ENCODE results near the gene TMEM131.
"Not testable (repeated sequence)": the region's sequence is repeated elsewhere in the genome, so short reads cannot be mapped to it uniquely, and the experiment has no call there.

Gene TMEM131

DNA sequence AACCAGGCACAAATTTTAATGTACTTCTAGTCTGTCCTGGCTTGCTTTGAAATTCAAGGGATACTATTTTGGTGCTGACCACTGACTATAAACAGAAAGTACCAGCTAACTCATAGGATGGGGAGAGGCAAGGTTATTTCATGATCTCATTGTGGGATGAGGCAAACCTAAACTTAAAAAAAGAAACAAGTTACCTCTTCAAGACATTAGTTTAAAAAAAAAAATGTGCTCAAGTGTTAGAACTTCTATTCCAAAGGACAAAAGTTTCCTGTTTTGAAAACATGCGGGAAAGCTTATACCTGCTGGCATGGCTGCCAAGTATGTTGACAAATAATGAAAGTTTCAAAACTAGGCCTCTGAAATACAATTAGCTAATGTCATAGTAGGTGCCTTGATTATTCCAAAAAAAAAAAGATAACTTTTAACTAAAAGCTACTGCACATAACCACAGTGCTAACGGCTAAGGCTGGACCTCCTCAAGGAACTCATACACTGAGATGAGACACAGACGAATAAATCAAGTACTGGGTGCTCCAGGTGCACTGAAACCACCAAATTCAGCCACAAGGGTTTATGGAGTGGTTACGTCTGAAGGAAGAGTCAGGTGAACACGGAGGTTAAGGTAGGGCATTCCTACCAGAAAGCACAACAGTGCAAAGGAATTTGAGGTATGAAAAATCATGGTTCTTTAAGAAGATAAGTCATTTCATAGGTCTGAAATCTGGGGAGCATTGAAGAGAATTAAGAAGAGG, 38.1 kb downstream of the TMEM131 start:
- no peak for DNase-seq (ENCODE audit: low read depth)

DNA sequence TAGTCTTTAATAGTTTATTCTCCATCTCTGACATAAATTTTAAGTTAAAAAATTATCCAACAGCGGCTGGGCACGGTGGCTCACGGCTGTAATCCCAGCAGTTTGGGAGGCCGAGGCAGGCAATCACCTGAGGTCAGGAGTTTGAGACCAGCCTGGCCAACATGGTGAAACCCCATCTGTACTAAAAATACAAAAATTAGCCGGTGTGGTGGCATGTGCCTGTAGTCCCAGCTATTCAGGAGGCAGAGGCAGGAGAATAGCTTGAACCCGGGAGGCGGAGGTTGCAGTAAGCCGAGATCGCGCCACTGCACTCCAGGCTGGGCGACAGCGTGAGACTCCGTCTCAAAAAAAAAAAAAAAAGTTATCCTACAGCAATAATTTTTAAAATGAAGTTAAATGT, 39.0 kb downstream of the TMEM131 start:
- DNase-seq (ENCODE audit: low read depth): not testable (repeated sequence)

DNA sequence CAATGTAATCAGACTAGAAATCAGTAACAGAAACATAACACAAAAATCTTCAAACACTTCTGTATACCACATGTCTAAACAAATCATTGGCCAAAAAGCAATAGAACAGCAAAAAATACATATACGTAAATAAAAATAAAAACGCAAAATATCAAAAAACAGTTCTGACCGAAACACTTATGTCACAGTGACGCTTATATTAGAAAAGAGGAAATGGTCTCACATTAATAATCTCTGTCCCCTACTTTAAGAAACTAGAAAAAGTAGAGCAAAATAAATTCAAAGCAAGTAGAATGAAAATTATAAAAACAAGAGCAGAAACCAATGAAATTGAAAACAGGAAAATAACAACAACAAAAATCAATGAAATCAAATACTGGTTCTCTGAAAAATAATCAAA, 41.9 kb downstream of the TMEM131 start:
- no peak for DNase-seq (ENCODE audit: low read depth)

DNA sequence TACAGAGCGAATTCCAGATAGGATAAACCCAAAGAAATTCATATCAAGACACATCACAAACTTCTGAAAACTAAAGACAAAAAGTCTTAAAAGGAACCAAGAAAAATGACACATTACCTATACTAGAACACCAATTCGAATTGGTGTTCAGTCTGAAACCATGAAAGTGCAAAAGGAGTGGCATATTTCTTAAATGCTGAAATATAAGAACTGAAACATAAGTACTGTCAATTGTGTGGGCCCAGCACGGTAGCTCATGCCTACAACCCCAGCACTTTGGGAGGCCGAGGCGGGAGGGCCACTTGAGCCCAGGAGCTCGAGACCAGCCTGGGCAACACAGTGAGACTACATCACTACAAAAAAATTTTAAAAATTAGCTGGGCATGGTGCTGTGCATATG, 43.4 kb downstream of the TMEM131 start:
- DNase-seq (ENCODE audit: low read depth): no peak

DNA sequence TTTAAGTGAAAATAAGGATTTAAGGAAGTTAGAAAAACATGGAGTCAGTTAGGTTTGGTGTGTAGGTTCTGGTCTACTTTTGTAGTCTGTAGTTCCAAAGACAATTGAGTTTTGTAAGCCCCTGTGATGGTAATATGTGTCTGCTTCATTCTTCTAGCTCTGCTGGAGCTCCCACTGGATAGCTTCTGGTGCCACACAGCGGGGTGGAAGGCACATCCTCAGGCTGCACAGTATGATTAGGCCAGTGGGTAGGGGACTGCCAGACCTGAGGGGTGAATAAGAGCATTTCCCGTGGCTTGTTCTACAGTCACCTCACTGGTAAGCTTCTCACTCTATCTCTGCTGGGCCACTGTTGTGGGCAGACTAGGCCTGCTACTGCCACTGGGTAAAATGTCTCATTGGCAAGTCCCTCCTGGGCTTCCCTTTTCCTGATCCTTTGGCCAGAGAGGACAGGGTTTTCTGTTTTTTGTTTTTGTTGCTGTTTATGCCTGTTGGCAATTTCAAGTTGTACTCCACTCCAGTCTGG, 44.5 kb downstream of the TMEM131 start:
- no peak for DNase-seq (ENCODE audit: low read depth)

DNA sequence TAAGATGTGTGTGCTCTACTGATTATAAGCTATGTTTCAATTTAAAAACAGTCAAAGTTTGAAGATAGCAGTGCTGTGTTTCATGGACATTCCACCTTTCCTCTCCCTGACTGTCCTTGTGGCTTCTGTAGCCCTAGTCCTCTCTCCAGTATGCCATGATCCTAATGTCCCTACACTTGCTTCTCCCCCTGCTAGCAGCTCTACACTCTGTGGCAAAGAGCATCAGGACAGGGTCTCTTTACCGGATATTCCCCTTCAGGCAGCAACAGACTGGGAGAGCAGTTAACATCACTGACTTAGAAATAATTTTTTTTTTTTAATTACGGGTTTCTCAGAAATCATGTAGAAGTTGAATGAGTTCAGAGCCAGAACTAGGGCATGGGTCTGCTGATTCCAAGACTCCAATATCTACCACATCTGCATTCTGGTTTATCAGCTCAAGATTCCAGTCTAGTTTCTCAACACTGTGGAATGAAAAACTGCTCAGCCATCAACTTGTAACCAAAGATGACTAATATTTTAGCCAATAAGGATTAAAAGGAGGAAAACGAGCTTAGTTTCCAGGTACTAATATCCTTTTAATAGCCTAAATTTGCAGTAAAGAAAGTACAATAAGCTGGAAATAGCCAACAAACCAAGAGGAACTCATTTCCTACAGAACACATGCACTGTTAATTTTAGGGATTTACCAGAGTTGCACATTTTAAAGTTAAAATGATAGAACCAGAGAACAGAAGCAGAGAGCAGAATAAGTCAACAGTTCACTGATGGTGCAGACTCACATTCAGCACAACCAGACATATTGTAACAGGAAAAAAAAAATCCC, 45.2 kb downstream of the TMEM131 start:
- DNase-seq (ENCODE audit: low read depth): no peak

DNA sequence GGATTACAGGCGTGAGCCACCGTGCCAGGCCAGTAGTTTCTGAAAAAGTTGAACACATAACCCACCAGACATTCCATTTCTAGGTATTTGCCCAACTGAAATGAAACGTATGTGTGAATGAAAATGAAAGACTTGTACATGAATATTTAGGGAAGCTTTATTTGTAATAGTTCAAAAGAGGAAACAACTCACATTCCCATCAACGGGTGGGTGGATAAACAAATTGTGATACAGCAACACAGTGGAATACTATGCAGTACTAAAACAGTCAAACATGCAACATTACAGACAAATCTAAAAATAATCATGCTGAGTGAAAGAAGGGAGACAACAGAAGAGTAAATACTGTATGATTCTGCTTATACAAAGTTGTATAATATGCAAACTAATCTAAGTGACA, 46.8 kb downstream of the TMEM131 start:
- no peak for DNase-seq (ENCODE audit: low read depth)

DNA sequence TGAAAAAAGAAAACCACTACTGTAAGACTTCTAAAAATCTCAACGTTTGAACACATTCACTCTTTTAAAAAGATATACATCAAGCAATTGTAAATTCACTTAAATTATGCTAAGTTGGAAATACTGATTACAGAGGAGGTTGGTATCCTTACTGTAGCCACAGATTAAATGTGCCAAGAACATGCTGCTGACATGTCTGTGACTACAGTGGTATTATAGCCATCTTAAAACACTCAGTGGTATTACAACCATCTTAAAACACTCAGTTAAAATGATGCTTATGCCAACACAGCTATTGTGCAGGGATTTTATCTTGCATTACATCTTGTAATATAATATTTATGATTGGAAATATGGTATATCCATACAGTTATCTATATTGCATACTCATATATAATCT, 50.0 kb downstream of the TMEM131 start:
- DNase-seq (ENCODE audit: low read depth): no peak

DNA sequence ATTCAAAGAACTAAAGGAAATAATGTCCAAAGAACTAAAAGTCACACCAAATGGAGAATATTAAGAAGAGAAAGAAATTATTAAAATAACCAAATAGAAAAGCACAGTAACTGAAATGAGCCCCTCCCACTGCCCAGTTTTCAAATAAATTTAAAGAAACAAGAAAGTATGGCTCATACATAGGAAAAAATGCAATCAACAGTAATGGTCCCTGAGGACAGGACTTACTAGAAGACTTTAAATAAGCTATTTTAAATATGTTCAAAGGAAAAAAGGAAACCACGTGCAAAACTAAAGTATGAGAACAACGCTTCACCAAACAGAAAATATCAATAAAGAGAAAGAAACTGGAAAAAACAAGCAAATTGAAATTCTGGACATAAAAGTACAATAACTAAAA, 58.9 kb downstream of the TMEM131 start:
- no peak for DNase-seq (ENCODE audit: low read depth)

DNA sequence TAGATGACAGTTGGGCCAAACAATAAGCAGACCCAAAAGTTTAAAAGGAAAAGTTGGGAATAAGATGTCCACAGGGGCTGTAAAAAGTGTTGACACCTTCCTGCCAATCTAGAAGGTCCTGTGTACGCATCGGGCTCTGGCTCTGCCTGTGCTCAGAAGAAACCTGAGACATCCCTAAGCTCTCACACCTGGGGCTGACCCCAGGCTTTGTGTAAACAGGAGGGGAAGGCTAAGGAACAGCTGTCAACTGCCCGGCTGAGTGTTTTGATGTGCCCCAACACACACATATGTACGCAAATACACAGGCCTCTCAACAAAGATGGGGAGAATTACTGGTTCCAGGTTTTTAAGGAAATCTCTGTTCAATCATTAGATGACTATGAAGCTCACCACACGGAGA, 59.5 kb downstream of the TMEM131 start:
- DNase-seq (ENCODE audit: low read depth): no peak

DNA sequence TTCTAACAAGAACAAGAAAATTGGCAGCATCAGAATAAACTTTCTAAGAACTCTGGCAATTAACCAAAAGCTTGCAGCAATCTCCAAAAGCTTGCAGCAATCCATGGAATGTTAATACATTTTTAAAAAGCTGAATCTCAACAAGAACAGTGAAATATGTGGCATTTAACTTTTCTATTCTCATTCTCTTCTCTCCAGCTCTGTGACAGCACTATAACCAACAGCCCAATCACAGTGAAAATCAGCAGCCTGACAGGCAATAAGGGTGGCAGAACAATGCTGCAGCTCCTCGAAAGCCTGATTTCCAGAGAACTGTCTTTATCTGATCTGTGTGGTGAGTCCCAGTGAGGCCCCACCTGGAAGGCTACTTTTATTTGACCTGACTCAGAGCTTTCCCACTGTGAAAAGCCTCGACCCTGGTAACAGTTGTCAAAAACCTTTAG, 60.0 kb downstream of the TMEM131 start:
- no peak for DNase-seq (ENCODE audit: low read depth)

DNA sequence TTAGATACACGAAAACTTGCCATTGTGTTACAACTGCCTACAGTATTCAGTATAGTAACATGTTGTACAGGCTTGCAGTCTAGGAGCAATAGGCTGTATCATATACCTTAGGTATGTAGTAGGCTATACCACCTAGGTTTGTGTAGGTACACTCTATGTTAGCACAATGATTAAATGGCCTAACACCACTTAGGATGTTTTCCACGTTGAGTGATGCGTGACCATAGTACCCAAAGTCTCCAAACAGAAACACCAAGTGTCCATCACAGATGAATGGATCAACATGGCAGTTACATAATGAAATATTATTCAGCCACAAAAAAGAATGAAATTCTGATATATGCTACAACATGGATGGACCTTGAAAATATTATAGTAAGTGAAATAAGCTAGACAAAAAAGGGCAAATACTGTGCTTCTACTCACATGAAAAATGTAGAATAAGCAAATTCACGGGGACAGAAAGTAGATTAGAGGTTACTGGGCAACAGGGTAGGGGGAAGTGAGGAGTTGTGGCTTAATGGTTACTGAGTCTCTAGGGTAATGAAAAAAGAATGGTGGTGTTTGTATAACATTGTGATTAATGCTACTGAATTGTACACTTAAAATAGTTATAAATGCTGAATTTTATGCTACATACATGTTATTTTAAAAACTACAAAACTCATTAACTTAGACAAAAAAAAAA, 62.6 kb downstream of the TMEM131 start:
- DNase-seq (ENCODE audit: low read depth): no peak

DNA sequence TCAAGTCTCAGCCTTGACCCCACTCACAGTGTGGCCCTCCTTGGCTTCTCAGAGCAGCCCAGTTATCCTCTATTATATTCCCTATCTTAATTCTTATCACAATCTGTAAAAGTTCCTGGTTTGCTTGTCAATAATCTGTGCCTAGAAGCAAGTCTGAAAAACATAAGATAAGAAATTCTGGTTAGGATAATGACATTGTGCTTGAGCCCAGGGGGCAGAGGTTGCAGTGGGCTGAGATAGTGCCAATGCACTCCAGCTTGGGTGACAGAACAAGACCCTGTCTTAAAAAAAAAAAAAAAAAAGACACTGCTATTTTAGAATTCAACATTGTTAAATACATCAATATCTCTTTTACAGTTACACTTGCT, 63.9 kb downstream of the TMEM131 start:
- DNase-seq (ENCODE audit: low read depth): no peak

DNA sequence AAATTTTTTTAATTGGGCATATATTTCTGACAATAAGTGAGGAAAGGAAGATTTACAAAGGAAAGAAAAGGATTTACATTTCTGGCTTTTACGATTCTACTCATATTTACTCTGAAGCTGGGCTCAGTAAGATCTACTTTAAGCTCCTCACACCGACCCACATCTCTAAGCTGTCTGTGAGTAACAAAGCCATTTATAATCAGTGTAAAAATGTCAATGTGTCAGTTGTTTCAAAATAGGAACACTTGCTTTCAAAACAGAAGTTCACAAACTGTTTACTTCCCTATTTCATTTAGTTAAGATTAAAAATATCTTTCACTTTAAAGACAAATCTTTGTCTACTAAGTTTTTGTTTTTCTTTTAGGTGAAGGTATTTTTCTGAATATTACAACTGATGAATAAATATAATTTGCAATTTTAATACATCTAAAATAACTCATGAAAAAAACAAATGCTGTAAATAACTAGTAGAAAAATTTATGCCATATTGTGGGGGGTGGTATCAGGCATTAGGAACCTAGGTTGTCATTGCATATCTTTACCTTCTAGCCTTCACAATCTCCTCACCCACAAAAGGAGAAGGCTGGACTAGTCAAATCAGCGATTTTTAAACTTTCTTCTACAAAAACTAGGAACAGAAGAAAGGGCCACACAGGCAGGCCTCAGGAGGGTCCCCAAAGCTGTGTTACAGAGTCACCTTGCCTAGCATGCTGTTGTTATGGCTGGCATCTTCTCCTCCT, 64.5 kb downstream of the TMEM131 start:
- DNase-seq (ENCODE audit: low read depth): no peak

DNA sequence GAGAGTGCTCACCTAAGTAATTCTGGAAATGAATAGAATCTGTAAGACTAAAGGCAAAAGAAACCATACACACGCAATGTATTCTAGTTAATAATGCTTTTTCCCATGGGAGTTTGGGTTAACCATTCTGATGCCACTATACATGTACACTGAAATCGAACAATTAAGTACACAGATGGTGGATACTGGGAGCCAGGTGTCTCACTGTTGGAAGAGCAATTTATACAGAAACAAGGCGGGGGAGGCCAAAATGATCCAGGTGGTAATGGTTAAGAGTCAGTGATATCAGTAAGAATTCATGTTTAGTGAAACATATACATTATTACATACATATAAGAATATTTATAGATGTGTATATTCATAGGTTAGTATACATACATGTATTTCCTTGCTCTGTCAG, 67.2 kb downstream of the TMEM131 start:
- no peak for DNase-seq (ENCODE audit: low read depth)

DNA sequence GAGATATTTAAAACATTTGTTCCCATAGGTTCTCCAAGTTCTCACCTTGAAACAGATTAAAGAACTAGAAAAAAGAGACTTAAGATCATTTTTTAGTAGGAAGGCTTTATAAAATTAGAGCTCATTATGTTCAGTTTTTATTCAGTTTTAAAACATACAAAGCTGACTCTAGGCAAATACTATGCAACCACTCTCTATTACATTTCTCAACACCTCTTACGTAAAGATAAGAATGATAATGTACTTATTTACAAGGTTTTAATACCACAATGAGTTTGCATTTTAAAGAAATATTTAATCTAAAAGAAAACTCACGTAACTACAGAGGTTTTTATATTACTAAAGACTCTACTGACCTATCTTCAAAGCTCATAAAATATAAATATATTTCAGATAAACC, 68.8 kb downstream of the TMEM131 start:
- no peak for DNase-seq (ENCODE audit: low read depth)

DNA sequence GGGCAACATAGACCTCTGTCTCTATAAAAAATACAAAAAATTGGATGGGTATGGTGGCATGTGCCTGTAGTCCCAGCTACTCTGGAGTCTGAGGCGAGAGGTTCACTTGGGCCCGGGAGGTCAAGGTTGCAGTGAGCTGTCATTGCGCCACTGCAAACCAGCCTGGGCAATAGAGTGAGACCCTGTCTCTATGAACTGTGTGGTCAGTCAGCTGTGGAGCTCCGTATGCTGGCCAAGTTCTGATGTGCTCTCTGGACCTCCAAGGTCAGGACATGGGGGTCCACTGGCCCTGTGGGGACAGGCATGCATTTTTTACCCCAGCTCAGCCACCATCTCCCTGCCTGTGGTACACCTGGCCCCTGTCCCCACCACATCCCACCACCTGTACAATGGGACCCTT, 71.6 kb downstream of the TMEM131 start:
- DNase-seq (ENCODE audit: low read depth): no peak

DNA sequence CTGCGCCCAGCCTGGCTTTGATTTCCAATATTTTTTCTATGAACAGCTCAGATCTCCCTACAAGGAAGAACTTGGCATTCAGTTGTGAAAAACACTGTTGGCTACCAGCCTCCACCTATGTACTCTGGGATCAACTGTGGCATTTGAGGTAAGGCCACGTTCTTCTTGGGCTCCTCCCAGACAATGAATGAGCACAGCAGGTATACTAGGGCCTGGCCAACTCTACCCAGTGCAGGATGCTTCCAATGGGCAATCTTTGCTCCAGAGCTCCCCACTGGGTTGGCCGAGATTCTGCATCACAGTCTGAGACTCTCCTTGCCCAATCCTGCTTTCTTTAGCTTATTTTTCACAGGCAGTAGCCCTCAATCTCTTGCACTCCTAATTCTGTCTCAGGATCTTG, 75.9 kb downstream of the TMEM131 start:
- no peak for DNase-seq (ENCODE audit: low read depth)

DNA sequence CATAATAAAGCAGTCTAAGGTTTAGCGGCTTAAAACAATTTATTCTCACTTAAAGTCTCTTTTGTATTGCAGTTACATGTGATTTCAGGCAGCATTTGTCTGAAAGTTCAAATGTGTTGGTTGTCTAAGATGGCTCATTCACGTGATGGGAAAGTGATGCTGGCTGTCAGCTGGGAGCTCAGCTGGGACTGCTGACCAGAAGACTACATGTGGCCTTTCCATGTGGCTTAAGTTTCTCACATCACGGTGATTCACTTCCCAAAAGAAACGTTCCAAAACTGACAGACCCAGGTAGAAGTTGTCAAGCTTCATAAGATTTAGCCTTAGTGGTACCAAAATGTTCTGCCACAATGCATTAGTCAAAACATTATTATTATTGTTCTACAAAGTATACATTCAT, 76.9 kb downstream of the TMEM131 start:
- no peak for DNase-seq (ENCODE audit: low read depth)

DNA sequence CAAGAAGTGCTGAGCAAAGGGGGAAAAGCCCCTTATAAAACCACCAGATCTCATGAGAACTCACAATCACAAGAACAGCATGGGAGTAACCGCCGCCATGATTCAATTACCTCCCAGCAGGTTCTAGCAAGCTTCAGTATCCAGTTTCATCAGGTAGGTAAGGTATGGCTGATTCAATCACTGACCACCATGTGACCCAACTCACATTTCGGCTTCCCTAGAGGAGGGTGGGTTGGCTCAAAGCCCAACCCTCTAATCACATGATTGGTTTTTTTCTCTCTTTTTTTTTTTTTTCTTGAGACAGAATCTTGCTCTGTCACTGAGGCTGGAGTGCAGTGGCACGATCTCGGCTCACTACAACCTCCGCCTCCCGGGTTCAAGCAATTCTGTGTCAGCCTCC, 78.1 kb downstream of the TMEM131 start:
- not testable (repeated sequence) for DNase-seq (ENCODE audit: low read depth)

DNA sequence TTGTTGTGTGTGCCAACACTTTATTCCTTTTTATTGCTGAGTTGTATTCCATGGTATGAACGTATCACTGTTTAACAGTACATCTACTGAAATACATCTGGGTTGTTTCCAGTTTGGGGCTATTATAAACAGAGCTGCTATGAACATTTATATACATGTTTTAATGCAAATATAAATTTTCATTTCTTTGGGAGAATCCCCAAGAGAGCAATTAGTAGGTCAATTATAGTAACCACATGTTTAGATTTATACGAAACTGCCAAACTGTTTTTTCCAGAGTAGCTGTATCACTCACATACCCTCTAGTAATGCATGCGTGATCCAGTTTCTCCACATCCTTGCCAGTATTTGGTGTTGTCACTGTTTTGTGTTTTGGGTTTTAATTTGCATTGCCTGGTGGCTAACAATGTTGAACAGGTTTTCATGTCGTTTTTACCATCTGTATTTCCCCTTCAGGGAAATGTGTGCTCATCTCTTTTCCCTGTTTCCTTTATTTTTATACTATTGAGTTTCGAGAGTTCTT, 81.0 kb downstream of the TMEM131 start:
- DNase-seq (ENCODE audit: low read depth): no peak

DNA sequence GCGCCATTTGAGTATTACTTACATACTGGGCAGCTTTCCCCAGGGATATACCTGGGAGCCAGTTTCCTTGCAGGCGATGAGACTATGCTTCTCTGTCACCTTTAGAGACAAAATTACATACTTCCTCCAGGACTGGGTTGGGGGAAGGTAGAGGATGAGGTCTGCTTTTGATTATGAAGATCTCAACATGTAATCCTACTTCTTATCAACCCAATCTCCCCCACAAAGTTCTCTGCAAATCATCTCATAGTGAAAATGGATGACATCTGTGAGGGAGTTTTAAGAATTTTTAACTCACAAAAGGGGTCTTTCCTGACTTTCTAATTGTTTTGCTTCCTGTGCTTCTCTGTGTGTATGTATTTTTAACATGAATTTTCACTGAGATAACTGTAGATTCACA, 81.9 kb downstream of the TMEM131 start:
- DNase-seq (ENCODE audit: low read depth): no peak

Data from activated gamma-delta T cell treated with anti-CD3 and anti-CD28 coated beads, Interleukin-2, amount 50 U/mL, for 16 hours (primary cell).